Measurements from ENCODE around the gene NOSTRIN.
"Not testable (repeated sequence)": the region's sequence is repeated elsewhere in the genome, so short reads cannot be mapped to it uniquely, and the experiment has no call there.

The NOSTRIN gene

DNA sequence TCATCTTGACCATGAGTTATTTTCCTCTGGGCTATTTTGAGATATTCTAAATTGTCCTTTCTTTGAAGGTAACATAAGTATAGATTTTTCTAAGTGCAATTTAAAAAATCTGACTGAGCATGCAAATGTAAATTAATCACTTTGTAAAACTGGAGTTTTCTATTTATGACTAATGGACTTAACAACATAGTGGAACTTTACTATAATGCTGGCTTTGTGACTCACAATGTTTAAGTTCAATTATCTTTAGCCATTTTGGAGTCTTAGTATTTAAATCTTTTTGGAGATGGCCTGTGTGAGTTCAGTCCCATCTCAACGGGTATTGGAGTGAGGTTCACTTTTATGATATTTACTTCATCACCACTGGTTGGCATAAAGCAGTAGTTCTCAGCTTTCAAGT, 35.2 kb upstream of the NOSTRIN start:
- DNase-seq (ENCODE audit: low read depth) = no peak
- TF ChIP-seq, protein P1, sequence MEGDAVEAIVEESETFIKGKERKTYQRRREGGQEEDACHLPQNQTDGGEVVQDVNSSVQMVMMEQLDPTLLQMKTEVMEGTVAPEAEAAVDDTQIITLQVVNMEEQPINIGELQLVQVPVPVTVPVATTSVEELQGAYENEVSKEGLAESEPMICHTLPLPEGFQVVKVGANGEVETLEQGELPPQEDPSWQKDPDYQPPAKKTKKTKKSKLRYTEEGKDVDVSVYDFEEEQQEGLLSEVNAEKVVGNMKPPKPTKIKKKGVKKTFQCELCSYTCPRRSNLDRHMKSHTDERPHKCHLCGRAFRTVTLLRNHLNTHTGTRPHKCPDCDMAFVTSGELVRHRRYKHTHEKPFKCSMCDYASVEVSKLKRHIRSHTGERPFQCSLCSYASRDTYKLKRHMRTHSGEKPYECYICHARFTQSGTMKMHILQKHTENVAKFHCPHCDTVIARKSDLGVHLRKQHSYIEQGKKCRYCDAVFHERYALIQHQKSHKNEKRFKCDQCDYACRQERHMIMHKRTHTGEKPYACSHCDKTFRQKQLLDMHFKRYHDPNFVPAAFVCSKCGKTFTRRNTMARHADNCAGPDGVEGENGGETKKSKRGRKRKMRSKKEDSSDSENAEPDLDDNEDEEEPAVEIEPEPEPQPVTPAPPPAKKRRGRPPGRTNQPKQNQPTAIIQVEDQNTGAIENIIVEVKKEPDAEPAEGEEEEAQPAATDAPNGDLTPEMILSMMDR (conservative IDR thresholded peaks at IDR 0.05; ENCODE audit: low read depth, low read length) = no peak
- no peak overlapping the region for H3K4me3 ChIP-seq (ENCODE audit: low read depth, low read length)

DNA sequence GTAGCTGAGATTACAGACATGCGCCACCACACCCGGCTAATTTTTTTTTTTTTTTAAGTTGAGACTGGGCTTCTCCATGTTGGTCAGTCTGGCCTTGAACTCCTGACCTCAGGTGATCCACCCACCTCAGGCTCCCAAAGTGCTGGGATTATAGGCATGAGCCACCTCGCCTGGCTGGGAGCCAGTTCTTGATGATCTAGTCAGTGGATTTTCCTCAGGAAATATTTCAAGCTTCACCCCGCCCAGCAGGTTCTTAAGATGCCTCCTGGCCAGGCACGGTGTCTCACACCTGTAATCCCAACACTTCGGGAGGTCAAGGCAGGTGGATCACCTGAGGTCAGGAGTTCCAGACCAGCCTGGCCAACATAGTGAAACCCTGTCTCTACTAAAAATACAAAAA, 34.1 kb upstream of the NOSTRIN start:
- H3K4me3 ChIP-seq (ENCODE audit: low read depth, low read length); DNase-seq (ENCODE audit: low read depth): not testable (repeated sequence)

DNA sequence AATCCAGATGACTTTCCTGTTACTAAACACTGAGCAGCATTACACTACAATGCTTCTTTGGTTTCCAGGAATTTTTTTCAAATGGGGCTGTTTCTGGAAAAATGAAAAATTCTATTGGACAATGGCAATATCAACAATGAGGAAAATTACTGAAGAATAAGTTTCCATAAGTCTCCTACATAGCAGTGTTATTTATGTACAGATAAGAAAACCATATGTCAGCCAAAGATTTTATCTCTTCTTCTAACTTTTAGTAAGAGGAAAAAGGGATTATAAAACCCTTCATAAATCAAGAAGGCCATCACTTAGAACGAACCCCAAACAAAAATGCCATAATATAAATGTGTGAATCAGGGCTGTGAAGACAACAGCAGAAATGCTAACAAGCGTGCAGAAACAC, 31.6 kb upstream of the NOSTRIN start:
- H3K4me3 ChIP-seq (ENCODE audit: low read depth, low read length) = no peak overlapping the region
- no peak for DNase-seq (ENCODE audit: low read depth)
- TF ChIP-seq, protein P1 (conservative IDR thresholded peaks at IDR 0.05; ENCODE audit: low read depth, low read length) = no peak

DNA sequence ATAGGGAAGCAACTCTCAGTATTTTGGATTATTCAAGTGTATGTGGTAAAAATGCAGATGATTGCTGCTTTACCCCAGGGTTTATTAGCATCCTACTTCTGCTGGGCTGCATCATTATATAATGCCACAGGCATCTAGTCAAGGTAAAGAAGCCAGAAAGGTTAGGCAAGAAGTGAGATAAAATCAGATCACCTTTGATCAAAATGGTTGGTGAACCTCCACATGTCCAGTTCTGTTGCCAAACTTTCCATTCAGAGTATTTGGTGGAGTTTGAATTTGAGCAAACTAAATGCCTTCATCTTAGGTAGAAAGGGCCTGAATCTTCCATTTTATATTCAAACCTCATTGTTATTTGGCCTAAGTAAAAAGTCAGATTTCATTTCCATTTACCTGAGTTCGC, 29.7 kb upstream of the NOSTRIN start:
- no peak overlapping the region for H3K4me3 ChIP-seq (ENCODE audit: low read depth, low read length)
- TF ChIP-seq, protein P1 (conservative IDR thresholded peaks at IDR 0.05; ENCODE audit: low read depth, low read length) = no peak
- no peak for DNase-seq (ENCODE audit: low read depth)

DNA sequence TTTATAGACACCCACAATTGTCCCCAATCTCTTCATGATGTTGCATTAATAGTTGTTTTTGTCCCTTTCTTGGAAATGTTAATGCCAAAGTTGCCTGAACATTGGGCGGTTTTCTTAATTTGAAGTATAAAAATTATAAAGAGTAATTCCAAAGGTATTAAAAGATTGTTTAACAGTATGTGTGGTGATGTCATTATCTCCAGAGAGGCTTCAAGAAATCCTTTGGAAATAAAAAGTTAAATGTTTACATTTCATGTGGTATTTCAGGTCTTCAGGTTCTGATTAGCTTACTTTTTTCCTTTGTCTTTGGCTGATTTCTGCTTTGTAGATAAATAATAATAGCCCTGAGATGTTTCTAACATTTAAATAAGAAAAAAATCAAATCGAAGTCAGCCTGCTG, 29.3 kb upstream of the NOSTRIN start:
- H3K4me3 ChIP-seq (ENCODE audit: low read depth, low read length) = no peak overlapping the region
- TF ChIP-seq, protein P1 (conservative IDR thresholded peaks at IDR 0.05; ENCODE audit: low read depth, low read length) = no peak
- no peak for DNase-seq (ENCODE audit: low read depth)

DNA sequence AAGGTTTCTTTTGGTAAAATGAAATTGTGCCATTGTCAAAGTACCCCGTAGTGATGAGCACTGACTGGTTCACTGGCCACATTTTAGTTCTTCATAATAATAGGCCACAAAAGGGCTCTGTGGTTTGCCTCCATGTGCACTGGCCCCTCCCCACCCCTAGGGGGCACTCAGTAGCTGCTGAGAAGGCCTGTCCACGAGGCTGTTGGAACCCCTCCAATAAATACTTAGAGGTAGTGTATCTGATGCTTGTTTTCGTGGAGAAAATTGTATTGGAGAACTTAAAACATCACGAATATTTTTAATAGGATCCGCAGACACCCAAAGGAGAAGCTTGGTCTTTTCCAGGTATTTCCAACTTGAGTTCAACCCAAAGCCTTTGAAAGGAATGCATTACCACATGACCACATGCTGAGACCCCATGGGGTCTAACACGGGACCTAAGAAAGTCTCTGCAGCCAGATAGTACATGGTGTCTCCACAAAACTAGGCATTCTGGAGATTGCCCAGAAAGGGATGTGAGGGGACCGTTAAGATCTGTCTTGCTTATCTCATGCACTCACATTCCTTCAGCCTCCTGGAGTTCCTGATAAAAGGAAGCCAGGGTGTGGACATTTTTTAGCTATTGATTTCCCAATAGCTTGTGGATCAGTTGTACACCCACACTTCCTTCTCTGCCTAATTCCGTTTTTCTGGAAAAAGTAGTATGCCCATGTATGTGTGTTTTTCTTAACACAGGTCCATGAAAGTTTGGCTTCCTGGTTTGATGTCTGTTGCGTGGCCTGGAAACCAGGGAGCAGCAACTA, 28.5 kb upstream of the NOSTRIN start:
- DNase-seq (ENCODE audit: low read depth) = peak; percentile 95
- TF ChIP-seq, protein P1 (conservative IDR thresholded peaks at IDR 0.05; ENCODE audit: low read depth, low read length) = peak; percentile 100
- no peak overlapping the region for H3K4me3 ChIP-seq (ENCODE audit: low read depth, low read length)

DNA sequence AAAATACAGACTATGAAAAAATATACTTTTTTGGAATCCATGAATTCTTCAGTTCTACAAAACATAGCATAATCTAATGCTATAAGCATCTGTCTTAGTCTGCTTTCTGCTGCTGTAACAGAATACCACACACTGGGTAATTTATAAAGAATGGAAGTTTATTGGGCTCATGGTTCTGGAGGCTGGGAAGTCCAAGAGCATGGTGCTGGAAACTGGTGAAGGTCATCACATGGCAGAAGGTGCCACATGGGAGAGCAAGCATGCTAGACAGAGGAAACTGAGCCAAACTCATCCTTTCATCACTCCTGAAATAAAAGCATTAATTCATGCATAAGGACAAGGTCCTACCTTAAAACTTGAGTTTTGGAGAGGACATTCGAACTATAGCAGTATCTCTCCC, 26.6 kb upstream of the NOSTRIN start:
- TF ChIP-seq, protein P1 (conservative IDR thresholded peaks at IDR 0.05; ENCODE audit: low read depth, low read length) = no peak
- no peak for DNase-seq (ENCODE audit: low read depth)
- H3K4me3 ChIP-seq (ENCODE audit: low read depth, low read length) = no peak overlapping the region

Measured in choroid plexus epithelial cell (primary cell).